ENCODE data around the gene MMP23B.

- TF ChIP-seq CTCF (IDR thresholded peaks at IDR 0.05), result no peak
- no peak for TF ChIP-seq EZH2 (IDR thresholded peaks at IDR 0.05)
- no peak for TF ChIP-seq EZH2phosphoT487 (IDR thresholded peaks at IDR 0.05)
These were observed 7.2 kb upstream of the MMP23B start for GRCh38 chr1:1624443-1625403.
